Epithelial cell of proximal tubule (primary cell): Measurements from ENCODE around the gene ATP8B4. TPM values are rescaled to one million over a fixed set of nuclear protein-coding genes. Genes with fewer than 3 reads are reported as not detected.

Experiments used
- DNase-seq: peaks from one replicate; pipeline ENCODE4 v3.0.0-alpha.2; 2011; ENCODE audit warnings: low read depth
- H3K4me3 ChIP-seq: 2 replicates; pipeline ENCODE4 v1.5.1; 2011; ENCODE audit warnings: low read depth, mild to moderate bottlenecking, low read length
- CTCF ChIP-seq: conservative IDR thresholded peaks from 2 replicates; pipeline ENCODE4 v1.5.1; 2012; ENCODE audit warnings: low read depth, mild to moderate bottlenecking, low read length
- total RNA-seq: library from RNA; depleted of rRNA; stranded (reverse); fragments of >200 nt; gene quantifications from 2 replicates; pipeline ENCODE4 v1.2.3, GENCODE V29; 2015

ATP8B4 gene
- total RNA-seq, 1 donor from 2014 or later = not detected

- no peak for TF ChIP-seq CTCF
- no peak overlapping the region for H3K4me3 ChIP-seq
- no peak for DNase-seq
These were observed 12.6 kb upstream of the ATP8B4 start for GRCh38 chr15:50131617-50132016.

- DNase-seq = no peak
- no peak for TF ChIP-seq CTCF
These were observed 9.2 kb upstream of the ATP8B4 start for GRCh38 chr15:50128266-50128665.

DNA sequence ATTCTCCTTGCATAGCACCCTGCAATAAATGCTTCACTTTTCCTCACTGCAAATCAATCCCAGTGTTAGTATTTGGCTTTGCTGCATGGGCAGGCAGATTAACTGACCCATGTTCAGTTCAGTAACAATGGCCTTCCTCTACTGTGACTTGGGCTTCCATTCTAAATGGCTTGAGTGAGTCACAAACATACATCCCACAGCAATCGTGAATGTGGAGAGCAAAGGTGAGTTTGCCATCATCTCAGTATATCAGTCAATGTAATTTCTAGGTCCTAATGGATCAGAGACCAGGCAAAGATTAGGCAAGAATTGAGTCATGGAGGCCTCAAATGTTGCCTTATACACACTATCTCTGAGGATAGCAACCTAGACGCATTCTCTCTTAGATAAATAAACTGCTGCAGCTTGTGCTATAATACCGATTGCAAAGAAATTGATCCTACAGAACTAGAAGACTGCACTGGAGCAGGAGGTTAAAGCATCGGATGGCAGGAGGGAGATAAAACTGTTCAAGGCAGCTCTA lies 8.3 kb upstream of the ATP8B4 start:
- no peak overlapping the region for H3K4me3 ChIP-seq
- TF ChIP-seq CTCF = no peak
- no peak for DNase-seq

More at GRCh38 chr15:50128266-50128665, 9.2 kb upstream of the ATP8B4 start:
- H3K4me3 ChIP-seq = no peak overlapping the region

GRCh38 chr15:50126072-50126471 lies 7.0 kb upstream of the ATP8B4 start:
- TF ChIP-seq CTCF = no peak
- no peak for DNase-seq
- H3K4me3 ChIP-seq = no peak overlapping the region

DNA sequence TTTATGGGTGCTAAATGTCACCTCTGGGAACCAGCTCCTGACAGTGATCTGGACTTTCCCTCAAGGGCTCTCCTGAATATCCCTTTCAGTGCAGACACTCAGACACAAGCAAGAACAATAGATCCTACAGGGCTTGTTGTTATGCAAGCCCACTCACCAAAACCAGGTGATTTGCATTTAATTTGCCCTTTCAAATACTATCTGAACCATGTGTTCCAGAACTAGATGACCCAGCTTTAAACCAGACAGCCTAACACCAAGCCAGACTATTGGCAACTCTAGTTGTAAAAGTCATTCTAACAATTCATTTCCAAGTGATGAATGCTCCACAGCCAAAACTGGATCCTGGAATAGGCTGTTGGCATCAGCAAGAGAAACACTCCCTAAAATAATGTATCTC lies 5.6 kb upstream of the ATP8B4 start:
- H3K4me3 ChIP-seq = no peak overlapping the region
- DNase-seq = no peak
- TF ChIP-seq CTCF = no peak

- H3K4me3 ChIP-seq = no peak overlapping the region
- no peak for TF ChIP-seq CTCF
- DNase-seq = no peak
These were observed 5.0 kb upstream of the ATP8B4 start for GRCh38 chr15:50123861-50124557.

- TF ChIP-seq CTCF = no peak
- no peak overlapping the region for H3K4me3 ChIP-seq
- DNase-seq = no peak
These were observed 1.7 kb upstream of the ATP8B4 start for GRCh38 chr15:50120729-50121128.
